SK-N-DZ (cell line): Measurements from ENCODE around the gene RAB1A. TPM values are rescaled to one million over a fixed set of nuclear protein-coding genes. Genes with fewer than 3 reads are reported as not detected.
"Not testable (repeated sequence)": the region's sequence is repeated elsewhere in the genome, so short reads cannot be mapped to it uniquely, and the experiment has no call there.

ENCODE experiments used
- DNase-seq: peaks from one replicate; pipeline ENCODE4 v3.0.0-alpha.2; 2015; ENCODE audit warnings: low spot score
- polyA plus RNA-seq, 2 experiments: library from polyadenylated mRNA; depleted of rRNA; stranded (reverse); fragments of >200 nt; gene quantifications; 2 replicates each; pipeline ENCODE4 v1.2.3, GENCODE V29; 2014

RAB1A gene
- polyA plus RNA-seq (2014; cell fraction: cytosol; rRNA removed), result 74.7 and 78.9 TPM in 2 replicates
- 46.5 and 46.9 TPM in 2 replicates for polyA plus RNA-seq (2014; cell fraction: nucleus; rRNA removed)

GRCh38 chr2:65129826-65130663, at the start of gene RAB1A:
TSS of gene RAB1A (minus strand) at chr2:65130106. CDS start at chr2:65129915, 191 bp downstream.
- peak; percentile 99 for DNase-seq

DNA sequence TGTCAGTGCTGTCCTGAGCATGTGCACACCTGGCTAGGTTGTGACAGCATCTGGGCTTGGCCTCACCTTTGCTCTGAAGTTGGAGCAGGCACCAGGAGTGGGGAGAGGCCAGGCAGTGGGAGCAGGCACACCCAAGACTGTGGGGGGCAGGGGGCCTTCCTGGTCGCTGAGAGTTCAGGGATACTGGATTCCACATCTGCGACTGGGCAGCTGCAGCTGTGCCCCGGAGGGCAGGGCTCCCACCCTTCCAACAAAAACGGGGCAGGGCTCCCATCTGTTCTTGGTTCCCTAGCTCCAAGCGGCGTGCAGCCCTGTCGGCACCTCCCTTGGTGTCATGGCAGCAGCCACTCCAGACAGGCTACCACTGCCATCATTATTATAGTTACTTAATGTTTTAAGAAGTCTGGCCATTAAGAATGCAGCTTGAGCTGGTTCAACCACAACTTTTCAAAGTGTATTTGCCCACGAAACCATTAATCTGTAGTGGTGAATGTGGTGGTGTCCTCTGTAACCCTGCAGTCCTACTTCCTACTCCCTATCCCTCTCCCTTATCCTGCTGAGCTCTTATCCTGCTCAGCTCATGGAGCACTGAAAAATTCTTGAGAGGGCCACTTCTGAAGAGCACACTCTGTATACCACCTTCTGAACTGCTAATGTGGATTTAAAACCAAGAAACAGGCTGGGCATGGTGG, 48.0 kb upstream of the RAB1A start:
- no peak for DNase-seq

- no peak for DNase-seq
These were observed 46.1 kb upstream of the RAB1A start for GRCh38 chr2:65175894-65176530.

DNA sequence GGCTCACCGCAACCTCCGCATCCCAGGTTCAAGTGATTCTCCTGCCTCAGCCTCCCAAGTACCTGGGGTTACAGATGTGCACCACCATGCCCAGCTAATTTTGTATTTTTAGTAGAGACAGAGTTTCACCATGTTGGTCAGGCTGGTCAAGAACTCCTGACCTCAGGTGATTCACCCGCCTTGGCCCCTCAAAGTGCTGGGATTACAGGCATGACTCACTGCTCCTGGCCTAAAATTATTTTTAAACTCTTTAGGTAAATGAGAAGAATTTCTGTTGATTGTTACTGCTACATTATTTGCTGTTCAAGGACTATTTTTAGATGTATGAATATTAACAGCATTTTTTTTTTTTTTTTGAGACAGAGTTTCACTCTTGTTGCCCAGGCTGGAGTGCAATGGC, 44.1 kb upstream of the RAB1A start:
- DNase-seq, result not testable (repeated sequence)

GRCh38 chr2:65172994-65173790, 43.3 kb upstream of the RAB1A start:
- no peak for DNase-seq

DNA sequence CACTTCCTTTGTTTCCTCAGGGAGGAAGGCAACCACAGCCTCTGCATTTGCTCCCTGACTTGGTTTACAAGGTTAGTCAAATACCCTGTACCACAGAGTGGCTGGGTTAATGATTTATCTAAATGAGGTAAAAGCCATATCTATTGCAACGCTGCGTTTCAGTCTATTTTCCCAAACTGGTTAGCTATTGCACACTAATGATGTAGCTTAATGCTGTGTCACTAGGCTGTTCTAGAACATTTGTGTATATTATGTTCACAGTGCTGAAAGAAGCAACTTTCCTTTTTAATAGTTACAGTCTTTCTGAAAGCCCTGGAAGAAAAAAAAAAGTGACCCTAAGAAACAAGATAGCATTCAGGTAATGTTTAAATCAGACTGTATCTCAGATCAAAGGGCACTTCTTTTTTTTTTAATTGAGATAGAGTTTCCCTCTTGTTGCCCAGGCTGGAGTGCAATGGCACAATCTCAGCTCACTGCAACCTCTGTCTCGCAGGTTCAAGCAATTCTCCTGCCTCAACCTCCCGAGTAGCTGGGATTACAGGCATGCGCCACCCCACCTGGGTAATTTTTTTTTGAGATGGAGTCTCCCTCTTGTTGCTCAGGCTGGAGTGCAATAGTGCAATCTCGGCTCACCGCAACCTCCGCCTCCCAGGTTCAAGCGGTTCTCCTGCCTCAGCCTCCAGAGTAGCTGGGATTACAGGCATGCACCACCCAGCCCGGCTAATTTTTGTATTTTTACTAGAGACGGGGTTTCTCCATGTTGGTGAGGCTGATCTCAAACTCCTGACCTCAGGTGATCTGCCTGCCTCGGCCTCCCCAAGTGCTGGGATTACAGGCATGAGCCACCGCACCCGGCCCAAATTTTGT, 40.9 kb upstream of the RAB1A start:
- not testable (repeated sequence) for DNase-seq

- DNase-seq, result no peak
These were observed 39.8 kb upstream of the RAB1A start for GRCh38 chr2:65169760-65170136.

DNA sequence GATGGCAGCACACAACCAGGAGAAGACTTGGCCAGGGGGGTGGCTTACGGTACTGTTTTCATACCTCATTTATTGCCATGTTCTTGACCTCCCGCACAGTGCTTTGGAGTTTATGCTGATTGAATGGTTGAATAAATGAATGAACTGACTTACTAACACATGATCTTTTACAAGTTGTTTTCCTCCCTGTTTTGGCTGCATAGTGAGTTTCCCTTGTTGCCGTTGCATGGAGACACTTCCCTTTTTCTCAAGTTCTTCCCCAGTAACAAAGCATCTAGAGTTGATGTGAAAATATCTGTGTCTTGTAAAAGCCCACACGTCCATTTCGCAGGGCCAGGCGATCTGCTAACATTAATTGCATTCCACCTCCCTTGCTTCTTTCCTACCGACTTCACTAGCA, 35.7 kb upstream of the RAB1A start:
- DNase-seq, result no peak

DNA sequence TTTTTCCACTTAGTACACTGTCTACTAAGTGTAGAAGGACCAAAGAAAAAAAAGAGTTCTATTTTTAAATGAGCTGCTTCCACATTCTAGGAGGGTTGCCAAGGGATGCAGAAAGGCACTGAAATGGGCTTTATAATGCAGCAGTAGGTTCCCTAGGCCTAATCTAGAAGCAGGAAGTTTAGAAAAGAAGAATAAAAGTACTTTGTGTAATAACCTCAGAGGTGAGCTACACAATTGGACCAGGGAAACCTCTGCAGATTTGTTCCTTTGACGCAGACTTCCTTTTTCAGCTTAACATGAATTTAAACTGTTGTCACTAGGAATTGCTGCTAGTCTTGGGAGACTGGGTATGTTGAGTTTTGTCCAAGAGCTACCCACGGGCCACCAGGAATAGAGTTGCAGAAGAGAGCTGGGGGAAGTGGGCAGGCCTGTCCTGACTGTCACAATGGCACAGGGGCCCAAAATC, 34.6 kb upstream of the RAB1A start:
- no peak for DNase-seq

- no peak for DNase-seq
These were observed 31.7 kb upstream of the RAB1A start for GRCh38 chr2:65161551-65162100.

GRCh38 chr2:65159906-65160305, 30.0 kb upstream of the RAB1A start:
- DNase-seq, result no peak

DNA sequence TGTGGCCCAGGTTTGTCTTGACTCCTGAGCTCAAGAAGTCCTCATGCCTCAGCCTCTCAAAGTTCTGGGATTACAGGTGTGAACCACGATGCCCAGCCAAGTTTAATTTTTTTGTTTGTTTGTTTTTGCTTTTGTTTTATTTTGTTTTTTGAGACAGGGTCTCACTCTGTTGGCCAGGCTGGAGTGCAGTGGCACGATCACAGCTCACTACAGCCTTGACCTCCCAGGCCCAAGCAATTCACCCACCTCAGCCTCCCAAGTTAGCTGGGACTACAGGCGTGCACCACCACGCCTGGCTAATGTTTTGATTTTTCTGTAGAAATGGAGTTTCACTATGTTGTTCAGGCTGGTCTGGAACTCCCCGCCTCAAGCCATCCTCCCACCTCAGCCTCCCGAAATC, 29.4 kb upstream of the RAB1A start:
- DNase-seq, result no peak

- DNase-seq, result no peak
These were observed 28.7 kb upstream of the RAB1A start for GRCh38 chr2:65158557-65158956.

DNA sequence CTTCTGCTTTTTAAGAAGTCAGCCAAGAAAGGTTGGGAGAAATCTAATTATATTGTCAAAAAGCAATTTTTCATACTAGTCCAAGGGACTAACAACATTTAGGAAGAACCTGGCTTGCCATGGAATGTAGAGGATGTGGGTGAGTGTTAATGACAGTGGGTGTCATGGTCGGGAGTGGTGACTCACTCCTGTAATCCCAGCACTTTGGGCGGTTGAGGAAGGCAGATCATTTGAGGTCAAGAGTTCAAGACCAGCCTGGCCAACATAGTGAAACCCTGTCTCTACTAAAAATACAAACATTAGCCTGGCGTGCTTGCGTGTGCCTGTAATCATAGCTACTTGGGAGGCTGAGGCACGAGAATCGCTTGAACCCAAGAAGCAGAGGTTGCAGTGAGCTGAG, 27.9 kb upstream of the RAB1A start:
- DNase-seq, result not testable (repeated sequence)

DNA sequence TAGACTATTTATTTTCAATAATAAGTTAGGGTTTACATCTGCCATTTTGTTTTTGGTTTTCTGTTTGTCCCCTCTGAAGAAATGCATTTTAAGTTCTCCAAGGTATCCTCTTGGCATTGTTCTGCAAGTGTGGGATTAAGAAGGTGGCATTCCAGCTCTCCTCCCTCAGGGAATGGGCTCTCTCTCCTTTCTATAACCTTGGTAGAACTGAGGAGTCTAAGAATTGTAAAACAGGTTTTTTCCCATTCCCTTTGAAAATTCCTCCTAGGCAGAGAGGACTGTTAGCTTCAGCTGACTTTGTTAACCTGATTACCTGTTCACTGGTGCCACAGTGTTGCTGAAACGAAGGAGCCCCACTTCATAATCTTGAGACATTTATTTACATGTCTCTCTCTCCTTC, 26.1 kb upstream of the RAB1A start:
- no peak for DNase-seq

GRCh38 chr2:65153515-65153914, 23.6 kb upstream of the RAB1A start:
- DNase-seq, result no peak

DNA sequence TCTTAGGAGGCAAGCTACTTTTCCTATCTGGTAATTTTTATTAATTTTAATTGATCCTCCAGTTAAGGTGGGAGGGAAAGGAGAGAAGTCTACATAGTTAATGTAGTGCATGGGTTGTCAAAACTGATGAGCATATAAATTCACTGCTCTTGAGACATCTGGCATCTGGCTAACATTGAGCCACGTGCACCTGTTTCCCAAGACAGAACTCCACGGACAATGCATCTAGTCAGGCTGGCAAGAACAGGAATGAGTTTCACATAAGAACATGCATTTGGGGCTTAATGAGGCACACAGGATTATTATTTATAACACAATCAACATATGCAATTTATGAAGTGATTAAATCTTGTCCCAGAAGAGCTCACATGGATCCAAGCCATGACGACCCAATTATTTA, 16.2 kb upstream of the RAB1A start:
- no peak for DNase-seq

GRCh38 chr2:65144571-65144970, 14.7 kb upstream of the RAB1A start:
- no peak for DNase-seq

- no peak for DNase-seq
These were observed 12.6 kb upstream of the RAB1A start for GRCh38 chr2:65142515-65142914.

GRCh38 chr2:65137197-65137775, 7.4 kb upstream of the RAB1A start:
- no peak for DNase-seq
